HG02970 (cell line): Measurements from ENCODE around the gene ASPHD2.

Source experiments
- ATAC-seq: cut with Tn5 transposase; IDR thresholded peaks from one replicate; pipeline ENCODE4 v1.9.1; 2021; ENCODE audit warnings: mild to moderate bottlenecking, moderate library complexity, moderate number of reproducible peaks; ENCODE audit not compliant: unreplicated experiment, low FRiP score

Gene ASPHD2

DNA sequence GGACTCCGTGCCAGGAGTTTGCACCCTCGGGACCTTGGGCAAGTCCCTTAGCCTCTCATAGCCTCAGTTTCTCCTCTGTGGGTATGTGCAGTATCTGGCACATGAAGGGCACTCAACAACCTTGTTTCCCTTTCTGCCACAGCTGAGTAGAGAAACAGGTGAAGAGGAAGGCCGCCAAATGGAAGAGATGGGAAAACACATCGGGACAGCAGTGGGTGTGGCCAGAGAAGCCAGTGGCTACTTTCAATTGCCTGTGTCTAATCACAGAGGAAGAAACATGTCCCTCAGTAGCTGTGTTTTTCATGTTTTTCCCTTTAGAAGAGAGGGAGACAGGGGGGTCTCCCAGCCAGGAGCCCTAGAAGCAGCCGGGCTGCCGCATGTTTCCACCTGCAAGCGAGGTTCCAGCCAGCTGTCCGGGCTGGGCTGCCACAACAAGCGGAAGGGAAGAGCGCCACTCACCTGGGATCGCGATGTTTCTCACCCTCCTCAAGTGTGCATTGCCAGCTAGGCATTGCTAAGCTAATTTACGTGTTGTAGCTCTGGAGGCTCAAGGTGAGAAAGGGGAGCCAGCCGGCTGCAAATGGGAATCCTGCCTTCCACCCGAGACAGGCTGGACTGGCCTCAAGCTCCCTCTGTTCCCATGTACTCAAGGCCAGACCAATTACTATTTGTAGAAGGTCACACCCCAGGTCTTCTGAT, 16.7 kb downstream of the ASPHD2 start:
- no peak for ATAC-seq

GRCh38 chr22:26446808-26447515, 17.9 kb downstream of the ASPHD2 start:
- no peak for ATAC-seq

GRCh38 chr22:26447584-26448329, 18.7 kb downstream of the ASPHD2 start:
- no peak for ATAC-seq

DNA sequence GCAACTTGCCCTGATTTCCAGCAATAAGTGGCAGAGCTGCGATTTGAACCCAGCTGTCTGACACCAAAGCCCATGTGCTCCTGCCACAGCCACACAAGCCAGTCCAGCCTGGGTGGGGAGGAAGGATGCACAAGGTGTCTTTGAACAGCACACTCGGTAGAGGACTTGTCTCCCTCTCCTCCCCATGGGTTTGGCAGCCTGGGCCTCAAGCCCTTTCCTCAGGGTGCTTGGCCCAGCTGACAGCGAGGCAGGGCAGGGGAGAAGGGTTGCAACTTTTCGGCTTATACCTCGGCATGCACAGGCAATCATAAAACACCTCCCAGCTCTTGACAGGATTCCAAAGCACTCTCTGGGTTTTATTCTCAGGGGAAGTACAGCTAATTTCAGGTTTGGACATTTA, 19.3 kb downstream of the ASPHD2 start:
- ATAC-seq, result no peak

GRCh38 chr22:26448941-26449340, 19.9 kb downstream of the ASPHD2 start:
- ATAC-seq, result no peak

DNA sequence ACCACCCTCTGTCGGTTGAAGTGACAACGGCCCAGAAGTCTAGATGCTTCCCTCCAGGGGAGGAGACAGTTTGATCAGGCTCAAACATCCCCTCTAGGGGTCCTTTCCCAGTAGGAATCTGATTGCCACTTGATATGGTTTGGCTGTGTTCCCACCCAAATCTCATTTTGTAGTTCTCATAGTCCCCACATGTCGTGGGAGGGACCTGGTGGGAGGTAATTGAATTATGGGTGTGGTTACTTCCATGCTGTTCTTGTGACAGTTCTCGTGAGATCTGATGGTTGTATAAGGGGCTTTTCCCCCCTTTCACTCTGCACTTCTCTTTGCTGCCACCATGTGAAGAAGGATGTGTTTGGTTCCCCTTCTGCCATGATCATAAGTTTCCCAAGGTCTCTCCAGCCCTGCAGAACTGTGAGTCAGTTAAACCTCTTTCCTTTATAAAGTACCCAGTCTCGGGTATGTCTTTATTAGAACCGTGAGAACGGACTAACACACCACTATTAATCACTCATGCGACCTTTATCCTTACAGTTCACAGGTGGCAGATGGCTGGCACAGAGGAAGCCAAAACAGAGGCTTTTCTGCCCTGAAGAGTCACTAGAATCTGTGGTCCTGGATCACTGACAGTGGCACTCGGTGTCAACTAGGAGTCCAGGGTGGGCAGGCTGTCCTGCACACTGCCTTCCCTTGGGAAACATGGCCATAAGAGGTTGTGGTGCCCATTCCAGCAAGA, 21.6 kb downstream of the ASPHD2 start:
- ATAC-seq, result no peak

- ATAC-seq, result no peak
These were observed 23.4 kb downstream of the ASPHD2 start for GRCh38 chr22:26452236-26453016.

DNA sequence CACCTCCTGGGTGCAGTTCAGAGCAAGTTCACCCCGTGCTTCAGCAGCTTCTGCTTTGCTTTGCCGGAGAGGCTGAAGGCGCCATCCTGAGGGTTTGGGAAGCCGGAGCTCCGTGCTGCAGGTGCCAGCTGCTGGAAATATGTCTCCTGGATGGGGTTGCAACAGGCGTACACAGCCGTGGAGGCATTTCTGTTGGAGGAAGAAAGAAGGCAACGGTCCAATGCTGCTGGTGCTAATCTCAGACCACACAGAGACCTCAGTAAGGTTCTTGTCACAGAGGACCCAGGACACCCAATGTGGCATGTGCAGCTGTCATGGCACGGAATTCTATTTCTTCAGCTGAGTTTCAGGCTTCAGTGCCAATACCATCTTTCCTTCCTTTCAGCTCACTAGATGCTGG, 24.2 kb downstream of the ASPHD2 start:
- no peak for ATAC-seq

GRCh38 chr22:26453812-26454500, 24.9 kb downstream of the ASPHD2 start:
- ATAC-seq, result no peak

DNA sequence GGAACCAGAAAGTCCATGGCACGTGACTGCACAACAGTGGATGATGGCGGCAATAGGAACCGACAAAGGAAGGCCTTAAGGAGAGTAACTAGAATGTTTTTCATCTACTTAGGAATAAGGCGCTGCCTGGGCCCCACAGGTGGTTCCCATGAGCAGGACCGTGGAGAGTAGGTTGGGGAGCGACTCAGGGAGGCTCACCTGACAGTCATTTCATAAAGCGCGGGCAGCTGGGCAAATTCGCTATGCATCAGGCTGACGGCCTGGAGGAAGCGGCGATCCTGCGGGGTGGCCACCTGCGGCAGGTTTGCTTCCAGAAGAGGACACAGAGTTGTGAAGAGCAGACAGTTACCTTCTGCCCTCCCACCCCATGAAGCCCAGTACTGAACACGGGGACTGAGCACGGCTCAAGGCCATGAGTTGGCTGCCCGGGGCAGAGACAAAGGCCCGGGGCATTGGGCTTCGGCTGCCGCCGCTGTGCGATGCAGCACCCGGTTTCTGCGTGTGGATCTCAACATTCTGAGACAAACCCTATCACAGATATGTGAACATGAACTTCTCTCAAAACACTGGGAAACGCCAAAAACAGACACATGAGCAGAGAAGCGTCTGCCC, 28.7 kb downstream of the ASPHD2 start:
- ATAC-seq, result no peak

- no peak for ATAC-seq
These were observed 31.1 kb downstream of the ASPHD2 start for GRCh38 chr22:26460202-26460601.

DNA sequence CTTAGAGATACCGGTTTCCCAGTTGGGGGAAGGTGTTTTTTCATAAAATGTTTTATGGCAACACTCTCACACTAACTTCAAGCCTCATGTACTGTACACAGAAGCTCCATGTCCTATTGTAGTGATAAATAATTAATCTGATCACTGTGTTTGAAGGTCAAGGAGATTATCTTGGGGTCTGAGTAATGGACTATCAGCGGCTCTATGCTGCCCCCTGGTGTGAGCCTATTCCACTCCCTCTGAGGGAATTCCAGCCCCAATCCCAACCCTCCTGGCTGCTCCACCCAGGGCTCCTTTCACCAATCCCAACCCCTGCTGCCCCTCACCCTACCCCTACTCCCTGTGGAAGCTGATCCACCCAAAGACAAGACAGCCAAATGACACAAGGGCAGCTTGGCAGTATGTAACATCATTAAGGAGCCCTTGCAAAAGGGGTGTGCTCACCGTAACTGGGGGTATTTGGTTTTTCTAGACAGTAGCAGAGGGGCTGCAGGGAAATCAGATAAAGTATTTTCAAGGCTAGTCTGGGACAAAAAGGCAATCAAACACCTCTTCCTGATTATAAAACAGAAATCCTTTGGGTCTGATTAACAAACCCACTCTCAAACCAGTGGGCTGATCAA, 32.2 kb downstream of the ASPHD2 start:
- no peak for ATAC-seq

DNA sequence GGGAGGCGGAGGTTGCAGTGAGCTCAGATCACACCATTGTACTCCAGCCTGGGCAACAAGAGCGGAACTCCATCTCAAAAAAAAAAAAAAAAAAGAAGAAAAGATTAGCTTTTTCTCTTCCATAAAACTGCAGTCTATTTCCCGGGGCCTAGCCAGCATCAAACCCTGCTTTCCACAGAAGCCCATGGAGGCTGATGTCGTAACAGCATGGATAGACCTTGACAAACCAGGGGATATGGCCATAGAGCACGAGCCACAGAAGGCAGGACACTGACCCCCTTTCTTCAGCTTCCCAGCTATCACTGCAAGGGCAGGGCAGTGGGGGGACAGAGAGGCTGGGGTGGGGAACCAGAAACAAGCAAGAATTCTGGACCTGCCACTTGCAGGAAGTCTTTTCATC, 33.0 kb downstream of the ASPHD2 start:
- ATAC-seq, result no peak

- no peak for ATAC-seq
These were observed 33.6 kb downstream of the ASPHD2 start for GRCh38 chr22:26462641-26463040.

DNA sequence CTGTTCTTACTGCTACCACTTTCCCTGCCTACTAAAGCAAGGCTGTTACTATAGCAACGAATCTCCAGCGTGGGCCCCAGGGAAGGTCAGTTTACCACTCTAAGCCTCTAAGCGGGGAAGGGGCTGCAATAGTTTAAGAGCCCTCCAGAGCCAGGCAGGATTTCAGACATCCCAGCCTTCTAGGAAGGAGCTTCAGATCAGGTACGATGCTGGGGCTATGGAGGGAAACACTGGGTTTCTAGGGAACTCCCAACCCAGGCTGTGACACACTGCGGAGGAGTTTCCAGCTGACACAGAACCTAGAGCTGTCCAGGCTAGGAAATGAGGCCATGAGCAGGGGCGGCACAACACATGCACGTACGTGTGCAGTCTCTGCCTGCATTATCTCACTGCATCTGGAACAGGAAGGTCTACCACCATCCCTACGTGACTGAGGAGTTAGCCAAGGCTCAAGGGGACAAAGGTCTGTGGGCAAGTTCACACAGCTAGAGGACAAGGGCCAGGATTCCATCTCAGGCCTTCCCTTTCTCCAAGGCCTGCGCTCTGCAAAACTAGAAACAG, 34.1 kb downstream of the ASPHD2 start:
- ATAC-seq, result no peak

DNA sequence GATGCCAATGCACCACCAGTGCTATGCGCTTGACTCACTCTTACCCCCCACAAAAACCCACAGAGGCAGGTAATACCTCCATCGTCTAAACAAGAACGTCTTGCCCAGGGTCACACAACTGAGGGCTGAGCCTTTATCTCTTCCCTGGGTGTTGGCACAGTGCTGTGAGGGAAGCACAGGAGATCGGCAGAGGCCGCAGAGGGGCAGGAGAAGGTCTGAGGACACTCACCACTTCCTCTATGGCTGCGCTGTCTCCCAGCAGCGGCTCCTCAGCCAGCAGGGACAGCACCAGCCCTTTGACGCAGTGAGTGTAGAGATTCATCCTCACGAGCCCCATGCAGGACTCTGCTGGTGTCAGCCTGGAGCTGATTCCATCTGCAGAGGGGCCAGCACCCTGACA, 34.6 kb downstream of the ASPHD2 start:
- no peak for ATAC-seq

DNA sequence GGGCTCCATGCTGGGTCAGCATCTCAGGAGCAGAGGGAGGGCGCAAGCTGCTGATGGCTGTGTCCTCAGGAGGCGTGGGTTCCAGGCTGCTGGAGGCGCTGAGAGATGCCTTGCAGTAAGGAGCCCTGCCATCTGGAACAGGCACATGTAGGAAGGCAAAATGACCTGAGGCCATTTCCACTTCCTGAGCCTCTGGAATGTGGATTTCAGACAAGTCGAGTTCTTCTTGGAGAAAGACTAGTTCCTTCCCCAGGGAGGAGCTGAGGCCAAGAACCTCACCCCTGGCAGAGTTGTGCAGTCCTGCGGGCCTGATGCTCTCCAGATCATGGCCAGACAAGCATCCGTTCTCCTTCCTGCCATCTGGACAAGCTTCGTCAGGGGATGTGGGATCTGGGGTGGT, 35.3 kb downstream of the ASPHD2 start:
- no peak for ATAC-seq

- ATAC-seq, result no peak
These were observed 37.1 kb downstream of the ASPHD2 start for GRCh38 chr22:26466196-26466595.
